IMR-90 (cell line): Measurements from ENCODE around the gene NPHP4. TPM values are rescaled to one million over a fixed set of nuclear protein-coding genes. Genes with fewer than 3 reads are reported as not detected.

Experiments
- ATAC-seq: fragments of 200-7000 bp; cut with Tn5 transposase; 2 replicates; pipeline ENCODE4 v1.9.1; 2020; ENCODE audit warnings: low read depth, mild to moderate bottlenecking, moderate library complexity
- BruUV-seq: library from RNA; stranded (reverse); fragments of 400-500 nt; replicated peaks from 2 replicates; lab custom pipeline; 2021; lab: Mats Ljungman, UMichigan
- CTCF ChIA-PET: fragments of 300-600 bp; formaldehyde crosslinking; extraction: SDS; loops from one replicate; lab custom pipeline; 2021; ENCODE audit warnings: antibody characterized with exemption; lab: Yijun Ruan, JAX
- POLR2A ChIA-PET: fragments of 300-600 bp; sonication (Branson Sonifier 250); formaldehyde crosslinking; loops from one replicate; lab custom pipeline; 2022; ENCODE audit warnings: antibody characterized with exemption; ENCODE audit not compliant: unreplicated experiment; lab: Charles Lee
- DNase-seq: peaks from one replicate; pipeline ENCODE4 v3.0.0; 2013
- H2AFZ ChIP-seq: replicated peaks from 2 replicates; pipeline ENCODE3; 2013; ENCODE audit warnings: low read length, mild to moderate bottlenecking; ENCODE audit not compliant: poor library complexity
- H2AK5ac ChIP-seq: 2 replicates; pipeline ENCODE4 v1.6.1; 2013; ENCODE audit warnings: low read depth, low read length, inconsistent platforms
- H2AK9ac ChIP-seq: replicated peaks from 2 replicates; pipeline ENCODE3; 2013; ENCODE audit warnings: mild to moderate bottlenecking, low read depth, low read length, moderate library complexity; ENCODE audit not compliant: poor library complexity
- H2BK120ac ChIP-seq: 2 replicates; pipeline ENCODE4 v1.6.1; 2013; ENCODE audit warnings: low read depth, low read length, inconsistent platforms
- H2BK15ac ChIP-seq: 3 replicates; pipeline ENCODE4 v1.6.1; 2013; ENCODE audit warnings: low read depth, low read length, inconsistent platforms
- H2BK20ac ChIP-seq: 2 replicates; pipeline ENCODE4 v1.6.1; 2013; ENCODE audit warnings: low read depth, mild to moderate bottlenecking, inconsistent platforms, low read length, moderate library complexity
- H2BK5ac ChIP-seq: 2 replicates; pipeline ENCODE4 v1.6.1; 2013; ENCODE audit warnings: mild to moderate bottlenecking, low read depth, low read length, inconsistent platforms; ENCODE audit not compliant: poor library complexity, severe bottlenecking
- H3K14ac ChIP-seq: replicated peaks from 2 replicates; pipeline ENCODE4 v1.6.1; 2013; ENCODE audit warnings: low read depth, low read length, inconsistent platforms
- H3K18ac ChIP-seq: 2 replicates; pipeline ENCODE4 v1.6.1; 2013; ENCODE audit warnings: low read depth, low read length, control low read depth
- H3K23ac ChIP-seq: 2 replicates; pipeline ENCODE4 v1.6.1; 2013; ENCODE audit warnings: low read depth, low read length, inconsistent platforms
- H3K27ac ChIP-seq: 2 replicates; pipeline ENCODE4 v1.5.1; 2013; ENCODE audit warnings: mild to moderate bottlenecking, control low read depth, low read length; ENCODE audit not compliant: insufficient read depth
- H3K27me3 ChIP-seq: 2 replicates; pipeline ENCODE4 v1.6.1; 2013; ENCODE audit warnings: low read length; ENCODE audit not compliant: control insufficient read depth, insufficient read depth
- H3K36me3 ChIP-seq: 2 replicates; pipeline ENCODE4 v1.6.1; 2013; ENCODE audit warnings: low read length, mixed read lengths; ENCODE audit not compliant: control insufficient read depth, insufficient read depth
- H3K4ac ChIP-seq: 2 replicates; pipeline ENCODE4 v1.6.1; 2013; ENCODE audit warnings: low read depth, low read length, inconsistent platforms
- H3K4me1 ChIP-seq: 2 replicates; pipeline ENCODE4 v1.6.1; 2013; ENCODE audit warnings: low read length, mixed read lengths; ENCODE audit not compliant: control insufficient read depth, insufficient read depth
- H3K4me2 ChIP-seq: 2 replicates; pipeline ENCODE4 v1.6.1; 2013; ENCODE audit warnings: low read depth, mild to moderate bottlenecking, control low read depth, low read length, moderate library complexity
- H3K4me3 ChIP-seq: 2 replicates; pipeline ENCODE4 v1.5.1; 2013; ENCODE audit warnings: low read depth, mild to moderate bottlenecking, control low read depth, low read length, moderate library complexity; ENCODE audit not compliant: insufficient read depth
- H3K56ac ChIP-seq: 2 replicates; pipeline ENCODE4 v1.6.1; 2013; ENCODE audit warnings: low read length, inconsistent platforms; ENCODE audit not compliant: insufficient read depth; ENCODE audit errors: extremely low read depth
- H3K79me1 ChIP-seq, 2 experiments: 2 replicates each; pipeline ENCODE4 v1.6.1; 2013; ENCODE audit warnings: low read length in 2 of 2, inconsistent platforms in 1 of 2, low read depth in 1 of 2
- H3K9ac ChIP-seq: 2 replicates; pipeline ENCODE4 v1.6.1; 2013; ENCODE audit warnings: low read depth, low read length, control low read depth
- H3K9me1 ChIP-seq: 2 replicates; pipeline ENCODE4 v1.6.1; 2013; ENCODE audit warnings: low read length, inconsistent platforms; ENCODE audit not compliant: insufficient read depth
- H3K9me3 ChIP-seq: 2 replicates; pipeline ENCODE4 v1.6.1; 2013; ENCODE audit warnings: low read length; ENCODE audit not compliant: control insufficient read depth, insufficient read depth
- H4K20me1 ChIP-seq: 2 replicates; pipeline ENCODE4 v1.6.1; 2013; ENCODE audit warnings: low read length, inconsistent platforms; ENCODE audit not compliant: insufficient read depth
- H4K5ac ChIP-seq: 2 replicates; pipeline ENCODE4 v1.6.1; 2013; ENCODE audit warnings: mild to moderate bottlenecking, low read depth, low read length, control low read depth
- H4K8ac ChIP-seq, 2 experiments: 2 replicates each; pipeline ENCODE4 v1.6.1; 2013; ENCODE audit warnings: low read depth in 2 of 2, low read length in 2 of 2, control low read depth in 1 of 2, inconsistent platforms in 1 of 2
- H4K91ac ChIP-seq: 2 replicates; pipeline ENCODE4 v1.6.1; 2013; ENCODE audit warnings: low read depth, low read length, inconsistent platforms; ENCODE audit not compliant: insufficient read depth
- BHLHE40 ChIP-seq: fragments of 150-350 bp; IDR thresholded peaks from 2 replicates; pipeline ENCODE4 v1.6.1; 2016; ENCODE audit warnings: mild to moderate bottlenecking, low read depth, low read length
- CEBPB ChIP-seq: IDR thresholded peaks from 2 replicates; pipeline ENCODE4 v1.6.1; 2012; ENCODE audit warnings: low read depth, low read length, improper control_type of control experiment
- CHD1 ChIP-seq: IDR thresholded peaks from 2 replicates; pipeline ENCODE4 v1.6.1; 2012; ENCODE audit warnings: low read depth, low read length, improper control_type of control experiment
- ELK1 ChIP-seq: fragments of 150-350 bp; IDR thresholded peaks from 2 replicates; pipeline ENCODE4 v1.6.1; 2016; ENCODE audit warnings: low read depth, mild to moderate bottlenecking, low read length, moderate library complexity, borderline replicate concordance
- FOS ChIP-seq: fragments of 150-350 bp; IDR thresholded peaks from 2 replicates; pipeline ENCODE4 v1.6.1; 2016; ENCODE audit warnings: low read depth, low read length
- MAFK ChIP-seq: IDR thresholded peaks from 2 replicates; pipeline ENCODE4 v1.6.1; 2012; ENCODE audit warnings: low read depth, low read length, improper control_type of control experiment
- MAZ ChIP-seq: IDR thresholded peaks from 2 replicates; pipeline ENCODE4 v1.6.1; 2012; ENCODE audit warnings: low read depth, mild to moderate bottlenecking, low read length, improper control_type of control experiment, moderate library complexity, borderline replicate concordance
- MXI1 ChIP-seq: IDR thresholded peaks from 2 replicates; pipeline ENCODE4 v1.6.1; 2012; ENCODE audit warnings: low read depth, mild to moderate bottlenecking, low read length, moderate library complexity, borderline replicate concordance
- NFE2L2 ChIP-seq: fragments of 150-350 bp; IDR thresholded peaks from 2 replicates; pipeline ENCODE4 v1.6.1; 2016; ENCODE audit warnings: low read depth, mild to moderate bottlenecking, low read length
- POLR2A ChIP-seq: IDR thresholded peaks from 2 replicates; pipeline ENCODE4 v1.6.1; 2012; ENCODE audit warnings: mild to moderate bottlenecking, low read depth, low read length
- RAD21 ChIP-seq: IDR thresholded peaks from 2 replicates; pipeline ENCODE4 v1.6.1; 2012; ENCODE audit warnings: low read length, improper control_type of control experiment
- RCOR1 ChIP-seq: IDR thresholded peaks from 2 replicates; pipeline ENCODE4 v1.6.1; 2012; ENCODE audit warnings: mild to moderate bottlenecking, low read length, improper control_type of control experiment; ENCODE audit not compliant: insufficient replicate concordance
- SMC3 ChIP-seq: fragments of 150-350 bp; IDR thresholded peaks from 2 replicates; pipeline ENCODE4 v1.6.1; 2016; ENCODE audit warnings: low read depth, mild to moderate bottlenecking, antibody characterized with exemption, low read length, moderate library complexity
- WGBS, 2 experiments: methylation state at CpG; one replicate each; pipeline versions ENCODE4 v1.1.5 to v1.1.7; 2013; ENCODE audit warnings: missing lambda C conversion rate in 2 of 2; ENCODE audit not compliant: insufficient read length in 1 of 2; ENCODE audit errors: extremely low coverage in 2 of 2; 5-methylcytosine and 5-hydroxymethylcytosine counted together
- dilution Hi-C: fragments of 300-500 bp; cut with HindIII; formaldehyde crosslinking; loops from one replicate; pipeline ENCODE4 v1.14.3; 2018; ENCODE audit warnings: low sequenced_read_pairs; ENCODE audit not compliant: unreplicated experiment
- in situ Hi-C: fragments of 300-500 bp; cut with MboI; formaldehyde crosslinking; loops from 3 replicates; pipeline ENCODE4 v1.14.3; 2019; ENCODE audit warnings: low sequenced_read_pairs, inconsistent platforms, mixed read lengths
- intact Hi-C: fragments of 100-400 bp; cut with micrococcal nuclease; formaldehyde crosslinking; loops from 2 replicates; pipeline ENCODE4 v1.10.0; 2022
- polyA plus RNA-seq, 3 experiments: library from polyadenylated mRNA; depleted of rRNA; stranded (reverse); fragments of >200 nt; gene quantifications; 2 replicates each; pipeline ENCODE4 v1.2.3, GENCODE V29; 2012; ENCODE audit warnings: low replicate concordance in 1 of 3
- total RNA-seq: library from RNA; depleted of rRNA; stranded (reverse); fragments of >200 nt; gene quantifications from 2 replicates; pipeline ENCODE4 v1.2.3, GENCODE V29; 2012
- TF ChIP-seq, protein P1 (sequence below): fragments of 150-350 bp; IDR thresholded peaks from 2 replicates; pipeline ENCODE4 v1.6.1; 2017; ENCODE audit warnings: mild to moderate bottlenecking, antibody characterized with exemption, low read length, low read depth
- TF ChIP-seq, protein P2 (sequence below): conservative IDR thresholded peaks from 2 replicates; pipeline ENCODE4 v1.5.1; 2012; ENCODE audit warnings: mild to moderate bottlenecking, low read depth, low read length, improper control_type of control experiment

NPHP4 gene
- total and polyA plus RNA-seq, 2 of the 4 experiments (the other 2 are of a cell fraction): 2.0 to 5.5 TPM

GRCh38 chr1:5927506-5928370 lies 64.5 kb downstream of the NPHP4 start:
- TF ChIP-seq MAZ: no peak
- TF ChIP-seq BHLHE40: no peak
- TF ChIP-seq FOS: no peak
- no peak for TF ChIP-seq MXI1
- TF ChIP-seq ELK1: no peak
- TF ChIP-seq MAFK: no peak
- no peak for TF ChIP-seq NFE2L2
- TF ChIP-seq CHD1: no peak
- TF ChIP-seq, protein P1, sequence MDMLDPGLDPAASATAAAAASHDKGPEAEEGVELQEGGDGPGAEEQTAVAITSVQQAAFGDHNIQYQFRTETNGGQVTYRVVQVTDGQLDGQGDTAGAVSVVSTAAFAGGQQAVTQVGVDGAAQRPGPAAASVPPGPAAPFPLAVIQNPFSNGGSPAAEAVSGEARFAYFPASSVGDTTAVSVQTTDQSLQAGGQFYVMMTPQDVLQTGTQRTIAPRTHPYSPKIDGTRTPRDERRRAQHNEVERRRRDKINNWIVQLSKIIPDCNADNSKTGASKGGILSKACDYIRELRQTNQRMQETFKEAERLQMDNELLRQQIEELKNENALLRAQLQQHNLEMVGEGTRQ: no peak
- no peak for TF ChIP-seq RCOR1
- TF ChIP-seq, protein P2, sequence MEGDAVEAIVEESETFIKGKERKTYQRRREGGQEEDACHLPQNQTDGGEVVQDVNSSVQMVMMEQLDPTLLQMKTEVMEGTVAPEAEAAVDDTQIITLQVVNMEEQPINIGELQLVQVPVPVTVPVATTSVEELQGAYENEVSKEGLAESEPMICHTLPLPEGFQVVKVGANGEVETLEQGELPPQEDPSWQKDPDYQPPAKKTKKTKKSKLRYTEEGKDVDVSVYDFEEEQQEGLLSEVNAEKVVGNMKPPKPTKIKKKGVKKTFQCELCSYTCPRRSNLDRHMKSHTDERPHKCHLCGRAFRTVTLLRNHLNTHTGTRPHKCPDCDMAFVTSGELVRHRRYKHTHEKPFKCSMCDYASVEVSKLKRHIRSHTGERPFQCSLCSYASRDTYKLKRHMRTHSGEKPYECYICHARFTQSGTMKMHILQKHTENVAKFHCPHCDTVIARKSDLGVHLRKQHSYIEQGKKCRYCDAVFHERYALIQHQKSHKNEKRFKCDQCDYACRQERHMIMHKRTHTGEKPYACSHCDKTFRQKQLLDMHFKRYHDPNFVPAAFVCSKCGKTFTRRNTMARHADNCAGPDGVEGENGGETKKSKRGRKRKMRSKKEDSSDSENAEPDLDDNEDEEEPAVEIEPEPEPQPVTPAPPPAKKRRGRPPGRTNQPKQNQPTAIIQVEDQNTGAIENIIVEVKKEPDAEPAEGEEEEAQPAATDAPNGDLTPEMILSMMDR: no peak
- TF ChIP-seq SMC3: no peak
- TF ChIP-seq POLR2A: no peak
- no peak for TF ChIP-seq CEBPB
- TF ChIP-seq RAD21: no peak
- no peak for ATAC-seq

More at GRCh38 chr1:5927506-5928370, 64.5 kb downstream of the NPHP4 start:
- Histone ChIP-seq H3K14ac (no peak overlapping the region), H3K4me2 (no peak overlapping the region), H2AK5ac (no peak overlapping the region), H3K9me3 (no peaks in the 10 kb centered on the region), H2BK20ac (no peak overlapping the region), H3K27me3 (no peaks in the 10 kb centered on the region), H3K4ac (no peak overlapping the region), H3K79me1 (no peaks in the 10 kb centered on the region), H4K20me1 (no peaks in the 10 kb centered on the region), H3K27ac (no peak overlapping the region), H3K9ac (no peak overlapping the region), H2BK15ac (no peak overlapping the region), H2AFZ (no peak overlapping the region), H4K91ac (no peak overlapping the region), H2AK9ac (no peak overlapping the region), H3K9me1 (no peaks in the 10 kb centered on the region), H4K8ac (no peak overlapping the region), H3K4me1 (no peaks in the 10 kb centered on the region), H2BK120ac (no peak overlapping the region), H3K36me3 (peaks cover 4% of the 10 kb centered on the region), H3K23ac (no peak overlapping the region), H4K5ac (no peak overlapping the region), H3K56ac (no peak overlapping the region), H2BK5ac (no peak overlapping the region), H3K18ac (no peak overlapping the region), H3K4me3 (no peak overlapping the region)
- DNase-seq: no peak
- dilution Hi-C loops: no loop called here
- BruUV-seq: no TSS peak
- POLR2A ChIA-PET: no interaction called here
- intact Hi-C loops: no loop called here
- in situ Hi-C loops: no loop called here
- CTCF ChIA-PET: no interaction called here
- WGBS, 2 experiments: 98% methylated on average over 8 of the region's 19 CpGs; no CpG with 5 or more reads in 1 of the 2 experiments
